ENCODE data around the gene DEPP1.

DNA sequence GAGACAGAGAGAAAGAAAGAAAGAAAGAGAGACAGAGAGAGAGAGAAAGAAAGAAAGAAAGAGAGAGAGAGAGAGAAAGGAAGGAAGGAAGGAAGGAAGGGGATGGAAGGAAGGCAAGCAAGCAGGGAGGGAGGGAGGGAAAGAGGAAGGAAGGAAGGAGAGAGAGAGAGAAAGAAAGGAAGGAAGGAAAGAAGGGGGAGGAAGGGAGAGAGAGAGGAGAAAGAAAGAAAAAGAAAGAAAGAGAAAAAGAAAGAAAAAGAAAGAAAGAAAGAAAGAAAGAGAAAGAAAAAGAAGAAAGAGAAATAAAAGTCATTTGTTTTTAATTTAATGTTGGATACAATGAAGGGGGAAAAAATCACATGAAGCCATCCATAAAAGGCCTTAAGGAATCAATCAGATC lies 23.6 kb downstream of the DEPP1 start:
- TF ChIP-seq RAD21 (IDR thresholded peaks at IDR 0.05; ENCODE audit: low read depth) = no peak
- no peak for TF ChIP-seq TAF1 (IDR thresholded peaks at IDR 0.05; ENCODE audit: low read depth)
- no peak for TF ChIP-seq TCF12 (IDR thresholded peaks at IDR 0.05; ENCODE audit: low read depth)
- TF ChIP-seq, protein P1, sequence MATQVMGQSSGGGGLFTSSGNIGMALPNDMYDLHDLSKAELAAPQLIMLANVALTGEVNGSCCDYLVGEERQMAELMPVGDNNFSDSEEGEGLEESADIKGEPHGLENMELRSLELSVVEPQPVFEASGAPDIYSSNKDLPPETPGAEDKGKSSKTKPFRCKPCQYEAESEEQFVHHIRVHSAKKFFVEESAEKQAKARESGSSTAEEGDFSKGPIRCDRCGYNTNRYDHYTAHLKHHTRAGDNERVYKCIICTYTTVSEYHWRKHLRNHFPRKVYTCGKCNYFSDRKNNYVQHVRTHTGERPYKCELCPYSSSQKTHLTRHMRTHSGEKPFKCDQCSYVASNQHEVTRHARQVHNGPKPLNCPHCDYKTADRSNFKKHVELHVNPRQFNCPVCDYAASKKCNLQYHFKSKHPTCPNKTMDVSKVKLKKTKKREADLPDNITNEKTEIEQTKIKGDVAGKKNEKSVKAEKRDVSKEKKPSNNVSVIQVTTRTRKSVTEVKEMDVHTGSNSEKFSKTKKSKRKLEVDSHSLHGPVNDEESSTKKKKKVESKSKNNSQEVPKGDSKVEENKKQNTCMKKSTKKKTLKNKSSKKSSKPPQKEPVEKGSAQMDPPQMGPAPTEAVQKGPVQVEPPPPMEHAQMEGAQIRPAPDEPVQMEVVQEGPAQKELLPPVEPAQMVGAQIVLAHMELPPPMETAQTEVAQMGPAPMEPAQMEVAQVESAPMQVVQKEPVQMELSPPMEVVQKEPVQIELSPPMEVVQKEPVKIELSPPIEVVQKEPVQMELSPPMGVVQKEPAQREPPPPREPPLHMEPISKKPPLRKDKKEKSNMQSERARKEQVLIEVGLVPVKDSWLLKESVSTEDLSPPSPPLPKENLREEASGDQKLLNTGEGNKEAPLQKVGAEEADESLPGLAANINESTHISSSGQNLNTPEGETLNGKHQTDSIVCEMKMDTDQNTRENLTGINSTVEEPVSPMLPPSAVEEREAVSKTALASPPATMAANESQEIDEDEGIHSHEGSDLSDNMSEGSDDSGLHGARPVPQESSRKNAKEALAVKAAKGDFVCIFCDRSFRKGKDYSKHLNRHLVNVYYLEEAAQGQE (IDR thresholded peaks at IDR 0.05; ENCODE audit: low read depth) = no peak
- TF ChIP-seq EGR1 (IDR thresholded peaks at IDR 0.05) = no peak
- TF ChIP-seq, protein P2, sequence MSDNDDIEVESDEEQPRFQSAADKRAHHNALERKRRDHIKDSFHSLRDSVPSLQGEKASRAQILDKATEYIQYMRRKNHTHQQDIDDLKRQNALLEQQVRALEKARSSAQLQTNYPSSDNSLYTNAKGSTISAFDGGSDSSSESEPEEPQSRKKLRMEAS (IDR thresholded peaks at IDR 0.05) = no peak
- TF ChIP-seq EP300 (IDR thresholded peaks at IDR 0.05; ENCODE audit: borderline replicate concordance) = no peak
- TF ChIP-seq FOXM1 (IDR thresholded peaks at IDR 0.05; ENCODE audit: borderline replicate concordance, low read depth) = no peak
